BJ (cell line): ENCODE measurements around the gene CYGB. TPM values are rescaled to one million over a fixed set of nuclear protein-coding genes. Genes with fewer than 3 reads are reported as not detected.

ENCODE experiments used
- CTCF ChIA-PET: fragments of 350-600 bp; formaldehyde crosslinking; extraction: SDS; loops from one replicate; lab custom pipeline; 2021; ENCODE audit warnings: antibody characterized with exemption, inconsistent platforms; lab: Yijun Ruan, JAX
- POLR2A ChIA-PET: fragments of 300-600 bp; sonication (Branson Sonifier 250); formaldehyde crosslinking; extraction: SDS; loops from one replicate; lab custom pipeline; 2021; ENCODE audit warnings: antibody characterized with exemption; lab: Charles Lee
- DNase-seq: peaks from one replicate; pipeline ENCODE4 v3.0.0-alpha.2; 2011; ENCODE audit warnings: low read depth
- H3K27me3 ChIP-seq: 2 replicates; pipeline ENCODE4 v1.6.0; 2011; ENCODE audit warnings: low read length; ENCODE audit not compliant: control insufficient read depth, insufficient read depth
- H3K36me3 ChIP-seq: 2 replicates; pipeline ENCODE4 v1.5.1; 2011; ENCODE audit warnings: low read length; ENCODE audit not compliant: control insufficient read depth, insufficient read depth
- H3K4me3 ChIP-seq: 2 replicates; pipeline ENCODE4 v1.5.1; 2011; ENCODE audit warnings: low read depth, mild to moderate bottlenecking, control low read depth, low read length
- polyA plus RNA-seq: library from polyadenylated mRNA; depleted of rRNA; stranded (reverse); fragments of >200 nt; gene quantifications from 2 replicates; pipeline ENCODE4 v1.2.3, GENCODE V29; 2011
- TF ChIP-seq, protein P1 (sequence below): IDR thresholded peaks from 2 replicates; pipeline ENCODE4 v1.5.1; 2011; ENCODE audit warnings: low read depth, mild to moderate bottlenecking, control low read depth, inconsistent platforms, low read length, moderate library complexity; ENCODE audit not compliant: insufficient read depth

Gene CYGB
- polyA plus RNA-seq, 1 experiment, result 1.4 TPM

- ChIA-PET POLR2A (no interaction called here), CTCF (interaction anchor here (0.6 to 4.2 kb wide), 11 partner anchors 9 to 181 kb away, joined by 3 to 19 read pairs (median 4); partner anchors contain the start of gene MXRA7)
Measured at GRCh38 chr17:76530095-76530723, 7.3 kb downstream of the CYGB start.

DNA sequence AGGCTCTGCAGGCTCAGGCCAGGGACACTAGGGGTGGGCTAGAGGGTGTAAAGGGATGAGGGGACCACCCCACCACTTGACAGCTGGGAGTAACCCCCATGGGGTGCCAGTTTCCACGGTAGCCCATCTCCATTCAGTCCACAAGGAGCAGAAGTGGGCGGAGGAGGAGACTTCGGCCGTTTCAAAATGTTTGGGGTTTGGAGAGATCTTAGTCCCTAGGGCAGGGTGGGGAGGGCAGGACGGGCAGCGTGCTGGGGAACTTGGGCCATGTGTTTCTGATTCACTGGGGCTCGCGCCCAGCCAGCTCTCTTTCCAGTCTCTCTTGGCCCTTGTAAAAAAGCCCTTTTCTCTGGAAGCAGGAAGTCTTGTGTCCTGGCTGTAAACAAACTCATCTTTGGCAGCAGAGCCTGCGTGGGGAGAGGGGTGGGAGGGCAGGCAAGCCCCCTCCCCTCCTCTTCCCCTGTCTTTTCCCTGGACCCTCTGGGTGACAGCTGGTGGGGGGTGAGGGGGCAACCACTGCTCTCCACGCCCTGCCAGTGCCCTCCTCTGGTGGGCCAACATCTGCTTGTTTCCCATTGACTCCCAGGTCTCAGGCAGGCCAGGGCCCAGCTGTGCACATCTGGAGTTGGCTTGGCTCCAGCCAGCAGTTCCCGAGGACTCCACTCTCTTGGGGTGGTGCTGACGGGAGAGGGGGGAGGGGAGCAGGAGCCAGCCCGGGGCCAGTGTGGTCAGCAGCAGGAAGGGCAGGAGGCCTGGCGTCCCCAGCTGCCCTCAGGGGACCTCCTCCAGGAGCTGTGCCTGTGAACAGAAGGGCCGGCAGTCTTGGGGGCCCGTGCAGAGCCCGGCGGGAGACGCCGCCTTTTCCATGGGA, 8.1 kb downstream of the CYGB start:
- TF ChIP-seq, protein P1, sequence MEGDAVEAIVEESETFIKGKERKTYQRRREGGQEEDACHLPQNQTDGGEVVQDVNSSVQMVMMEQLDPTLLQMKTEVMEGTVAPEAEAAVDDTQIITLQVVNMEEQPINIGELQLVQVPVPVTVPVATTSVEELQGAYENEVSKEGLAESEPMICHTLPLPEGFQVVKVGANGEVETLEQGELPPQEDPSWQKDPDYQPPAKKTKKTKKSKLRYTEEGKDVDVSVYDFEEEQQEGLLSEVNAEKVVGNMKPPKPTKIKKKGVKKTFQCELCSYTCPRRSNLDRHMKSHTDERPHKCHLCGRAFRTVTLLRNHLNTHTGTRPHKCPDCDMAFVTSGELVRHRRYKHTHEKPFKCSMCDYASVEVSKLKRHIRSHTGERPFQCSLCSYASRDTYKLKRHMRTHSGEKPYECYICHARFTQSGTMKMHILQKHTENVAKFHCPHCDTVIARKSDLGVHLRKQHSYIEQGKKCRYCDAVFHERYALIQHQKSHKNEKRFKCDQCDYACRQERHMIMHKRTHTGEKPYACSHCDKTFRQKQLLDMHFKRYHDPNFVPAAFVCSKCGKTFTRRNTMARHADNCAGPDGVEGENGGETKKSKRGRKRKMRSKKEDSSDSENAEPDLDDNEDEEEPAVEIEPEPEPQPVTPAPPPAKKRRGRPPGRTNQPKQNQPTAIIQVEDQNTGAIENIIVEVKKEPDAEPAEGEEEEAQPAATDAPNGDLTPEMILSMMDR, result no peak
- H3K36me3 ChIP-seq, result no peaks in the 10 kb centered on the region
- no peaks in the 10 kb centered on the region for H3K27me3 ChIP-seq
- H3K4me3 ChIP-seq, result no peak overlapping the region
- POLR2A ChIA-PET, result interaction anchor here (0.7 to 0.8 kb wide), 2 partner anchors 136 to 675 kb away, joined by 3 to 13 read pairs; no protein-coding TSS in a partner anchor
- CTCF ChIA-PET, result interaction anchor here (0.8 to 4.2 kb wide), 15 partner anchors 9 to 187 kb away, joined by 3 to 24 read pairs (median 4); partner anchors contain the start of genes MXRA7 and ST6GALNAC2
- DNase-seq, result peak; percentile 86

More at GRCh38 chr17:76530095-76530723, 7.3 kb downstream of the CYGB start:
- TF ChIP-seq, protein P1, result no peak
- Histone ChIP-seq H3K27me3 (no peaks in the 10 kb centered on the region), H3K36me3 (no peaks in the 10 kb centered on the region), H3K4me3 (no peak overlapping the region)
- no peak for DNase-seq

- H3K4me3 ChIP-seq, result no peak overlapping the region
- POLR2A ChIA-PET, result interaction anchor here (0.7 to 0.8 kb wide), 2 partner anchors 136 to 674 kb away, joined by 3 to 13 read pairs; no protein-coding TSS in a partner anchor
Measured at GRCh38 chr17:76528528-76529223, 8.8 kb downstream of the CYGB start.

GRCh38 chr17:76528156-76528527, 9.4 kb downstream of the CYGB start:
- ChIA-PET CTCF (interaction anchor here (0.6 to 4.2 kb wide), 16 partner anchors 8 to 155 kb away, joined by 3 to 24 read pairs (median 4); partner anchors contain the start of genes CYGB, PRCD and ST6GALNAC2), POLR2A (no interaction called here)
- no peak overlapping the region for H3K4me3 ChIP-seq

More at GRCh38 chr17:76528528-76529223, 8.8 kb downstream of the CYGB start:
- no peak for DNase-seq
- CTCF ChIA-PET, result interaction anchor here (0.9 to 4.2 kb wide), 16 partner anchors 8 to 188 kb away, joined by 3 to 24 read pairs (median 4); partner anchors contain the start of genes CYGB and ST6GALNAC2
- H3K36me3 ChIP-seq, result no peaks in the 10 kb centered on the region
- H3K27me3 ChIP-seq, result no peaks in the 10 kb centered on the region
- TF ChIP-seq, protein P1, result peak; percentile 30; the same call in 1 of the 2 replicates

More at GRCh38 chr17:76528156-76528527, 9.4 kb downstream of the CYGB start:
- DNase-seq, result no peak
- Histone ChIP-seq H3K27me3 (no peaks in the 10 kb centered on the region), H3K36me3 (no peaks in the 10 kb centered on the region)
- TF ChIP-seq, protein P1, result no peak
